Measurements from ENCODE around the gene USP40. TPM values are rescaled to one million over a fixed set of nuclear protein-coding genes. Genes with fewer than 3 reads are reported as not detected.

USP40 gene
- polyA plus RNA-seq, 1 donor (not counting 4 experiments of a cell fraction or from before 2014, with no cell fraction given), result 37.3 TPM

- DNase-seq (ENCODE audit: low read depth, low spot score), result no peak
- Histone ChIP-seq H3K36me3 (ENCODE audit: control insufficient read depth in 2 of 2, extremely low read depth in 1 of 2, insufficient read depth in 2 of 2, low read length in 2 of 2) (peaks cover 2 to 14% of the 10 kb centered on the region in 2 experiments), H2AFZ (ENCODE audit: control insufficient read depth, low read length) (no peak overlapping the region), H3K4me3 (ENCODE audit: control insufficient read depth in 2 of 3, extremely low read depth in 1 of 3, insufficient read depth in 2 of 3, low read depth in 1 of 3, low read length in 3 of 3) (no peak overlapping the region), H3K79me2 (ENCODE audit: control insufficient read depth, insufficient read depth, low read length) (no peaks in the 10 kb centered on the region), H3K9ac (ENCODE audit: control insufficient read depth, extremely low read depth, insufficient read depth, low read length) (no peak overlapping the region), H3K4me1 (ENCODE audit: control insufficient read depth, extremely low read depth, insufficient read depth, low read length) (no peaks in the 10 kb centered on the region), H3K9me1 (ENCODE audit: control insufficient read depth, extremely low read depth, insufficient read depth, low read length) (no peaks in the 10 kb centered on the region), H3K4me2 (ENCODE audit: control insufficient read depth, extremely low read depth, insufficient read depth, low read depth, low read length) (no peak overlapping the region), H3K27ac (ENCODE audit: control insufficient read depth, insufficient read depth, low read length) (no peak overlapping the region), H4K20me1 (ENCODE audit: control insufficient read depth, extremely low read depth, insufficient read depth, low read length) (no peaks in the 10 kb centered on the region), H3K9me3 (ENCODE audit: control insufficient read depth, low read depth, low read length) (no peaks in the 10 kb centered on the region), H3K27me3 (ENCODE audit: control insufficient read depth, extremely low read depth, insufficient read depth, low read length) (no peaks in the 10 kb centered on the region)
- dilution Hi-C loops (cut with MboI; ENCODE audit: extremely low pct_ligation_motif_present, low sequenced_read_pairs), result no loop called here
- TF ChIP-seq, protein P1, sequence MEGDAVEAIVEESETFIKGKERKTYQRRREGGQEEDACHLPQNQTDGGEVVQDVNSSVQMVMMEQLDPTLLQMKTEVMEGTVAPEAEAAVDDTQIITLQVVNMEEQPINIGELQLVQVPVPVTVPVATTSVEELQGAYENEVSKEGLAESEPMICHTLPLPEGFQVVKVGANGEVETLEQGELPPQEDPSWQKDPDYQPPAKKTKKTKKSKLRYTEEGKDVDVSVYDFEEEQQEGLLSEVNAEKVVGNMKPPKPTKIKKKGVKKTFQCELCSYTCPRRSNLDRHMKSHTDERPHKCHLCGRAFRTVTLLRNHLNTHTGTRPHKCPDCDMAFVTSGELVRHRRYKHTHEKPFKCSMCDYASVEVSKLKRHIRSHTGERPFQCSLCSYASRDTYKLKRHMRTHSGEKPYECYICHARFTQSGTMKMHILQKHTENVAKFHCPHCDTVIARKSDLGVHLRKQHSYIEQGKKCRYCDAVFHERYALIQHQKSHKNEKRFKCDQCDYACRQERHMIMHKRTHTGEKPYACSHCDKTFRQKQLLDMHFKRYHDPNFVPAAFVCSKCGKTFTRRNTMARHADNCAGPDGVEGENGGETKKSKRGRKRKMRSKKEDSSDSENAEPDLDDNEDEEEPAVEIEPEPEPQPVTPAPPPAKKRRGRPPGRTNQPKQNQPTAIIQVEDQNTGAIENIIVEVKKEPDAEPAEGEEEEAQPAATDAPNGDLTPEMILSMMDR (optimal IDR thresholded peaks at IDR 0.05 in 1 of 3, IDR thresholded peaks at IDR 0.05 in 1 of 3, conservative IDR thresholded peaks at IDR 0.05 in 1 of 3; ENCODE audit: extremely low read depth in 1 of 3, insufficient read depth in 2 of 3, low read length in 3 of 3), result no peak
- no peak for TF ChIP-seq EZH2 (IDR thresholded peaks at IDR 0.05; ENCODE audit: low read length)
- peak; percentile 36 for FAIRE-seq
Measured at GRCh38 chr2:233544200-233544610, 22.4 kb downstream of the USP40 start.

DNA sequence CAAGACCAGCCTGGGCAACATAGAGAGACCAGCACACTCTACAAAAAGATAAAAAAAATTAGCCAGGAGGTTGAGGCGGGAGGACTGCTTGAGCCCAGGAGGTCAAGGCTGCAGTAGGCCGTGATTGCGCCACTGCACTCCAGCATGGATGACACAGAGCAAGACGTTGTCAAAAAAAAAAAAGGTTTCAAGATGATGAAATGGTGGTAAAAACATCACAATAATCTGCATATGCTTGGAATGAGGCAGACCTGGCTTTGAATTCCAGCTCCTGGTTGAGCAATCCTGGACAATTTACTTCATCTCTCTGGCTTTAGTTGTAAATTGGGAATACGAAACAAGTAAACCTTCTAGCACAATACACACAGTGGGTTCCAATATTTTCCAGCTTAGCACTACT, 24.1 kb downstream of the USP40 start:
- DNase-seq (ENCODE audit: low read depth, low spot score) (no peak), FAIRE-seq (peak; percentile 20)
- TF ChIP-seq EZH2 (IDR thresholded peaks at IDR 0.05; ENCODE audit: low read length), result no peak
- TF ChIP-seq, protein P1 (optimal IDR thresholded peaks at IDR 0.05 in 1 of 3, IDR thresholded peaks at IDR 0.05 in 1 of 3, conservative IDR thresholded peaks at IDR 0.05 in 1 of 3; ENCODE audit: extremely low read depth in 1 of 3, insufficient read depth in 2 of 3, low read length in 3 of 3), result no peak
- H3K9me1 ChIP-seq (ENCODE audit: control insufficient read depth, extremely low read depth, insufficient read depth, low read length), result no peaks in the 10 kb centered on the region
- no peak overlapping the region for H3K4me2 ChIP-seq (ENCODE audit: control insufficient read depth, extremely low read depth, insufficient read depth, low read depth, low read length)
- H2AFZ ChIP-seq (ENCODE audit: control insufficient read depth, low read length), result no peak overlapping the region
- H3K79me2 ChIP-seq (ENCODE audit: control insufficient read depth, insufficient read depth, low read length), result no peaks in the 10 kb centered on the region
- no peak overlapping the region for H3K27ac ChIP-seq (ENCODE audit: control insufficient read depth, insufficient read depth, low read length)
- no peaks in the 10 kb centered on the region for H3K4me1 ChIP-seq (ENCODE audit: control insufficient read depth, extremely low read depth, insufficient read depth, low read length)
- peaks cover 5 to 20% of the 10 kb centered on the region in 2 experiments for H3K36me3 ChIP-seq (ENCODE audit: control insufficient read depth in 2 of 2, extremely low read depth in 1 of 2, insufficient read depth in 2 of 2, low read length in 2 of 2)
- no peaks in the 10 kb centered on the region for H3K9me3 ChIP-seq (ENCODE audit: control insufficient read depth, low read depth, low read length)
- dilution Hi-C loops (cut with MboI; ENCODE audit: extremely low pct_ligation_motif_present, low sequenced_read_pairs), result no loop called here
- no peak overlapping the region for H3K9ac ChIP-seq (ENCODE audit: control insufficient read depth, extremely low read depth, insufficient read depth, low read length)
- no peak overlapping the region for H3K4me3 ChIP-seq (ENCODE audit: control insufficient read depth in 2 of 3, extremely low read depth in 1 of 3, insufficient read depth in 2 of 3, low read depth in 1 of 3, low read length in 3 of 3)
- no peaks in the 10 kb centered on the region for H3K27me3 ChIP-seq (ENCODE audit: control insufficient read depth, extremely low read depth, insufficient read depth, low read length)
- no peaks in the 10 kb centered on the region for H4K20me1 ChIP-seq (ENCODE audit: control insufficient read depth, extremely low read depth, insufficient read depth, low read length)

All from keratinocyte (primary cell).